Activated naive CD8-positive, alpha-beta T cell treated with anti-CD3 and anti-CD28 coated beads, Interleukin-2, amount 10 ng/mL, durations not matched to agents 7 days and 5 days (primary cell): Measurements from ENCODE around the gene FGGY. TPM values are rescaled to one million over a fixed set of nuclear protein-coding genes. Genes with fewer than 3 reads are reported as not detected.

ENCODE experiments used
- ATAC-seq: fragments of 150-1000 bp; cut with Tn5 transposase; one replicate; pipeline ENCODE4 v1.10.0; 2021; ENCODE audit warnings: low read depth, moderate library complexity
- POLR2A ChIA-PET: fragments of 350-600 bp; sonication (Branson Sonifier 250); formaldehyde crosslinking; loops from one replicate; lab custom pipeline; 2021; ENCODE audit warnings: antibody characterized with exemption; lab: Charles Lee
- DNase-seq: peaks from one replicate; pipeline ENCODE4 v3.0.0; 2021
- H3K27ac Mint-ChIP-seq: one replicate; pipeline ENCODE4 v1.8.0; 2022; ENCODE audit warnings: mild to moderate bottlenecking, mixed read lengths
- H3K27me3 Mint-ChIP-seq: one replicate; pipeline ENCODE4 v1.8.0; 2022; ENCODE audit warnings: mild to moderate bottlenecking, moderate library complexity, mixed read lengths
- H3K36me3 Mint-ChIP-seq: one replicate; pipeline ENCODE4 v1.8.0; 2021; ENCODE audit warnings: mild to moderate bottlenecking, mixed read lengths
- H3K4me1 Mint-ChIP-seq: one replicate; pipeline ENCODE4 v1.8.0; 2021; ENCODE audit warnings: mixed read lengths
- H3K4me3 Mint-ChIP-seq: one replicate; pipeline ENCODE4 v1.8.0; 2022; ENCODE audit warnings: mild to moderate bottlenecking, moderate library complexity, mixed read lengths
- H3K9me3 Mint-ChIP-seq: one replicate; pipeline ENCODE4 v1.8.0; 2021; ENCODE audit warnings: mixed read lengths
- total RNA-seq, 2 experiments: library from RNA; stranded (reverse); gene quantifications; one replicate each; pipeline ENCODE4 v1.2.3, GENCODE V29; 2021

Gene FGGY
- total RNA-seq, 2 experiments from 2014 or later = 10.1 to 11.7 TPM

DNA sequence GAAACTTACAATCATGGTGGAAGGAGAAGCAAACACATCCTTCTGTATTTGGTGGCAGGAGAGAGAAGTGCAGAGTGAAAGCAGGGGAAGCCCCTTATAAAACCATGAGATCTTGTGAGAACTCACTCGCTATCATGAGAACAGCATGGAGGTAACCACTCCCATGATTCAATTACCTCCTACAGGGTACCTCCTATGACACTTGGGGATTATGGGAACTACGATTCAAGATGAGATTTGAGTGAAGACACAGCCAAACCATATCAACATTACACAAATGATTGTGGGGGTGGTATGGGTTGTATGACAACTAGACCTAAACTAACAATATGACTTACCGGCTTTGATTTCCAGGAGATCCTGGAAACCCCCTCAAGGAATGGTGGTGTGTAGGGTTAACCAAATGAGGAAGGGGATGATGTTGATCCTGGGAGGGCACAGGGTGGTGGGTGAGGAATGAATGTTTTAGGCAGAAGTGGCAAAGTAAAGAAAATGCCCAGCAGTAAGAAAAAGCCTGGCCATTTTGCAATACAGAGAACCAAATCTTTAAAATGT is 80.5 kb downstream of the FGGY start:
- Mint-ChIP-seq H3K4me3 (no peak overlapping the region), H3K9me3 (peaks cover 14% of the 10 kb centered on the region), H3K27ac (no peak overlapping the region), H3K36me3 (peaks cover 29% of the 10 kb centered on the region), H3K27me3 (no peaks in the 10 kb centered on the region), H3K4me1 (no peaks in the 10 kb centered on the region)
- POLR2A ChIA-PET = no interaction called here
- DNase-seq (no peak), ATAC-seq (no peak)

DNA sequence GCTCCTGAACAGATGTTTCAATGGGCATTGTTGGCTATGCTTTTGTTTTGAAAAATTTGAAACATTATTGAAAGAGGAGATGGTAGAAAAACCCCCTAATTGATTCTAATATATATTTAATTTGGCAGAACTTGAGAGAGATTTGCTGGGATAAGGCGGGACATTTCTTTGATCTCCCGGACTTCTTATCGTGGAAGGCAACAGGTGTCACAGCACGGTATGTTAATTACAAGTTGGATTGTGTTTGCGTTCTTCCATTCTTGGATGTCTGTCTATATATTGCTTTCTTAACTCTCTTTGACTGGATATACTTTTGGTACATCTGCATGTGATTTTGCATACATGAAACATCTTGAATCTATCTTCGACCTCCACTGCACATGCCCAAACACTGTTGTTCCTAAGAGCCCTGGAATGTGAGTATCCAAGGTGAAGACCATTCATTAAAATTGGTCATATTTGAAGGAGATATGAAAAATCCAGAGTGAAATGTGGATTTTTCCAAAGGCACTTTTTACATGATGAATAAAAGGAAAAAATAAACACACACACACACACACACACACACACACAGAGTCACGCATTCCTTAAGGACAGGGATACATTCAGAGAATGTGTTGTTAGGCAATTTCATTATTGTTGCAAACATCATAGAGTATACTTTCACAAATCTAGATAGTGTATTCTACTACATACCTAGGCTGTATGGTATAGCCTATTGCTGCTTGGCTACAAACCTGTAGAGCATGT is 81.9 kb downstream of the FGGY start:
- no peak overlapping the region for H3K27ac Mint-ChIP-seq
- ATAC-seq (no peak), DNase-seq (no peak)
- POLR2A ChIA-PET = no interaction called here
- H3K27me3 Mint-ChIP-seq = no peaks in the 10 kb centered on the region
- H3K4me1 Mint-ChIP-seq = peaks cover 2% of the 10 kb centered on the region
- no peak overlapping the region for H3K4me3 Mint-ChIP-seq
- peaks cover 14% of the 10 kb centered on the region for H3K9me3 Mint-ChIP-seq
- peaks cover 33% of the 10 kb centered on the region for H3K36me3 Mint-ChIP-seq

- H3K36me3 Mint-ChIP-seq = peaks cover 33% of the 10 kb centered on the region
- H3K27ac Mint-ChIP-seq = no peak overlapping the region
- no peak for ATAC-seq
- POLR2A ChIA-PET = no interaction called here
- no peak overlapping the region for H3K4me3 Mint-ChIP-seq
- H3K4me1 Mint-ChIP-seq = peaks cover 5% of the 10 kb centered on the region
- DNase-seq = no peak
- H3K27me3 Mint-ChIP-seq = no peaks in the 10 kb centered on the region
- peaks cover 14% of the 10 kb centered on the region for H3K9me3 Mint-ChIP-seq
Observed at GRCh38 chr1:59379371-59379728, 82.5 kb downstream of the FGGY start.

GRCh38 chr1:59383963-59384362 is 87.1 kb downstream of the FGGY start:
- no peak for ATAC-seq
- Mint-ChIP-seq H3K9me3 (peaks cover 3% of the 10 kb centered on the region), H3K4me3 (no peak overlapping the region), H3K4me1 (peaks cover 9% of the 10 kb centered on the region), H3K27ac (no peak overlapping the region), H3K27me3 (no peaks in the 10 kb centered on the region), H3K36me3 (peaks cover 19% of the 10 kb centered on the region)
- no peak for DNase-seq
- POLR2A ChIA-PET = no interaction called here

DNA sequence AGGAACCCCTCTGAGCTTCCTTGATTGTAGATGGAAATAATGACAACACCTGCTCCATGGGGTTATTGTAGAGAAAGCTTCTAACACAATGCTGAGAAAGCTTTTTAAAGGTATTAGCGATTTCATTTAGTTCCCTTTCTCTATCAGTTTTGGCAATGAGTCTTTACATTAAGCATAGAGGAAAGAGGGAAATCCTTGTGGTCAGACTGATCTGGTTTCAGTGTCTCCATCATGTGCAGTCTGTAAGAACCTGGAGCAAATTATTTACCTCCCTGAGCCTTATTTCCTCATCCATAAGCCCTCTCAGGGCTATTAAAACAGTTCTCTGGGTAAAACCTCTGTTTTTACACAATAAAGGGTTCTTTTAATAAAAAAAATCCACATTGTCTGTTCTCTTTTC is 87.5 kb downstream of the FGGY start:
- Mint-ChIP-seq H3K4me3 (no peak overlapping the region), H3K27ac (no peak overlapping the region), H3K27me3 (no peaks in the 10 kb centered on the region), H3K36me3 (peaks cover 17% of the 10 kb centered on the region), H3K9me3 (peaks cover 3% of the 10 kb centered on the region), H3K4me1 (peaks cover 9% of the 10 kb centered on the region)
- DNase-seq (no peak), ATAC-seq (no peak)
- POLR2A ChIA-PET = no interaction called here

DNA sequence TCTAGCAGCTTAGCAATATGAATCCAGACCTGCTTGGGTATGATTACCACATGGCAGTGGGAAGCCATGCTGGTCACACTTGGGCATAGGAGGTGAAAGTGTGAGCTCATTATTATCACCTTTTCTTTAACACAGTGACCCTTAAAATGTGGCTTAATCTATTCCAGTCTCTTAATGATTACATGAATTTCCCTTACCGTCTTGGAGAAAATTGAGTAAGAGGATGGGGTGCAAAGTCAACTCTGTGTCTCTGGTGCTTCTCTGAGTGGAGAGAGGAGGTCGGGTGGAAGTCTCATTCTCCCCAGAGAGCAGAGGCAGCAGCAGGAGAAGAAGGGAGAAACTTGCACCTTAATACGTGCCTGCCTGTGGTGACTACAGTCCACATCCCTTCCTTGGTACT is 91.3 kb downstream of the FGGY start:
- no peak for DNase-seq
- no peak overlapping the region for H3K27ac Mint-ChIP-seq
- no peak for ATAC-seq
- POLR2A ChIA-PET = no interaction called here
- no peak overlapping the region for H3K4me3 Mint-ChIP-seq
- peaks cover 7% of the 10 kb centered on the region for H3K36me3 Mint-ChIP-seq
- peaks cover 6% of the 10 kb centered on the region for H3K9me3 Mint-ChIP-seq
- H3K27me3 Mint-ChIP-seq = no peaks in the 10 kb centered on the region
- H3K4me1 Mint-ChIP-seq = peaks cover 21% of the 10 kb centered on the region

DNA sequence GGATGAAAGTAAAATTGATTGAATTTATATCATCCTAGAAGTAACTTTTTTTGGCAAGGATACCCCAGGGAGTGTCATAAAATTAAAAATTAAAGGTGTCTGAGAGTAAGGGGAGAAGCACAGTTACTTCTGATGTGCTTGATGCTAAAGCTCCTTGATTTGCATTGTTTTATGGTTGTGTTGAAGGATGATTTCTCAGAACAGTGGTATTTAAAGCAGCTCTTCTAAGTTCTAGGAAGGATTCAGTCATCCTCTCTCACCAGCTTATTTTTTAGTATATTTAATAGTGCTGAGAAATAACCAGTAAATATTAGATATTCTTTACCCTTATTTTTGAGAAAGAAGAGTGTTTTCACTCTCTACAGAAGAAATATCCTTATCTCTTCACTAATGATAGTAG is 93.0 kb downstream of the FGGY start:
- no peak overlapping the region for H3K27ac Mint-ChIP-seq

DNA sequence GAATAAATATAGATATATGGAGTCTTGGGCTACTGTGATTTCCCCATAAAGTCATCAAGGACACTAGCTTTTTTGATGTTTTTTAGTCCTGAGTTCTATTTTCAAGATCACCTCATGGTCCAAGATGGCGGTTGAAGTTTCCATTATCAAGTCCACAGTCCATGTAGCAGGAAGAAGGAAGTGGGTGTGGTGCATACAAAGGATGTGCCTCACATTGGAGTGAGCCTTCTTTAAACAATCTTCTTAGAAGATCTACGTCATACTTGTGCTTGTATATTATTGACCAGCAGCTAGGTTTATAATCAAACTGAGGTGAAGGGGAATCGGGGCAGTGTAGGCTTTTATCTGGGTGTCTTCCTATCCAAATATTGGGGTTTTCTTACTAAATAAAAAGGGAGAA is 93.4 kb downstream of the FGGY start:
- Mint-ChIP-seq H3K4me1 (peaks cover 23% of the 10 kb centered on the region), H3K36me3 (peaks cover 8% of the 10 kb centered on the region), H3K27me3 (no peaks in the 10 kb centered on the region), H3K27ac (peak overlapping the region; percentile 43), H3K9me3 (peaks cover 6% of the 10 kb centered on the region), H3K4me3 (no peak overlapping the region)
- DNase-seq = no peak
- no peak for ATAC-seq
- POLR2A ChIA-PET = interaction anchor here (1.0 to 1.1 kb wide), 2 partner anchors 94 to 606 kb away, joined by 3 to 5 read pairs; partner anchors contain the start of genes FGGY and JUN

More for the DNA sequence above, 93.0 kb downstream of the FGGY start:
- DNase-seq (no peak), ATAC-seq (no peak)
- Mint-ChIP-seq H3K36me3 (peaks cover 8% of the 10 kb centered on the region), H3K4me3 (no peak overlapping the region), H3K9me3 (peaks cover 6% of the 10 kb centered on the region), H3K4me1 (peaks cover 20% of the 10 kb centered on the region), H3K27me3 (no peaks in the 10 kb centered on the region)
- POLR2A ChIA-PET = interaction anchor here (1.0 to 1.1 kb wide), 2 partner anchors 93 to 606 kb away, joined by 3 to 5 read pairs; partner anchors contain the start of genes FGGY and JUN

DNA sequence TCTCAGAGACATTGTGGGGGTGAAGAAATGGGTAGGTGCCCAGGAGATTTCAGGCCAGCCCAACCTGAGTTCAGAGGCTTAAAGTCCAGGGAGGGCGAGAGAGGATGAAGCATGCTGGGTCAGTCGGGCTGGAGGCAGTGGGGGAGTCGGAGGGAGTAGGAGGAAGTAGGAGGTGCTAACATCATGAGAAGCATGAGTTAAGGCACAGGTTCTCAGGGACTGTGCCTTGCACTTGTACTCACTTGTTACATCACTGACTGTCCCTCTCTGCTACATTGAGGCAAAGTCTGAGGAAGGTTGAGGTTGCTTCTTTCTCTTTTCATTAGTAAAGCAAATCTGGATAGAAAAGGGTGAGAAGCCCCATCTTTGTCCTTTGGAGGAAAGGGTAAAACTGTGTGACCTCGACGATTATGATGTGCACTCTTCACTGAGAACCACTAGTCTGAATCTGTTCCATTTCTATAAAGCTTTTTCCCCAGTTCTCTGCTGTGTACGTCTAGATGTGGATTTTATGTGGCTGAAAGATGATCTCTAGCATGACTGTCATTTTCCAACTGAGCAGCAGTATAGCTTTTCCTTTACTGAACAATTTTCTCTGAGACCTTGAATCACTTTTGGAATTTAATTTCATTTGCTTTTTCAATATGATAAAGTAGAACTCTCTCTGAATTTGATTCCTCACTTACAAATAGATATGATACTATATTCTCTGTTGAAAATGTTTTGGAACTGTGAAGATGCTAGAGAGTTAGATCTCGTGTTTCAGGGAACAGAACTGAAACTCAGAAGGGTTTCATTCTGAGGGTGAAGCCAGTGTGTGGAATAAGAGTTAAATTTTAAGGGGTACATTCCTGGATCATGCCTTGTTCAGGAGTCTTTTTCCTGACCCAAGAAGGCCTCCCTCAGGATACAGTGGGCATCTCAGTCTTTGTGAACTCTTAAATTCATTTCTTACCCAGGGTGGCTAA is 94.6 kb downstream of the FGGY start:
- H3K4me3 Mint-ChIP-seq = no peak overlapping the region
- H3K36me3 Mint-ChIP-seq = peaks cover 7% of the 10 kb centered on the region
- peaks cover 28% of the 10 kb centered on the region for H3K4me1 Mint-ChIP-seq
- POLR2A ChIA-PET = interaction anchor here (0.5 kb wide), 1 partner anchor 173 kb away, joined by 3 read pairs; no protein-coding TSS in a partner anchor
- no peak overlapping the region for H3K27ac Mint-ChIP-seq
- no peaks in the 10 kb centered on the region for H3K27me3 Mint-ChIP-seq
- H3K9me3 Mint-ChIP-seq = peaks cover 5% of the 10 kb centered on the region
- DNase-seq = no peak
- no peak for ATAC-seq

- POLR2A ChIA-PET = no interaction called here
- H3K4me3 Mint-ChIP-seq = no peak overlapping the region
- peaks cover 9% of the 10 kb centered on the region for H3K36me3 Mint-ChIP-seq
- H3K9me3 Mint-ChIP-seq = peaks cover 5% of the 10 kb centered on the region
- no peaks in the 10 kb centered on the region for H3K27me3 Mint-ChIP-seq
- peaks cover 37% of the 10 kb centered on the region for H3K4me1 Mint-ChIP-seq
- ATAC-seq (no peak), DNase-seq (no peak)
- H3K27ac Mint-ChIP-seq = no peak overlapping the region
Observed at GRCh38 chr1:59393211-59394180, 96.6 kb downstream of the FGGY start.

DNA sequence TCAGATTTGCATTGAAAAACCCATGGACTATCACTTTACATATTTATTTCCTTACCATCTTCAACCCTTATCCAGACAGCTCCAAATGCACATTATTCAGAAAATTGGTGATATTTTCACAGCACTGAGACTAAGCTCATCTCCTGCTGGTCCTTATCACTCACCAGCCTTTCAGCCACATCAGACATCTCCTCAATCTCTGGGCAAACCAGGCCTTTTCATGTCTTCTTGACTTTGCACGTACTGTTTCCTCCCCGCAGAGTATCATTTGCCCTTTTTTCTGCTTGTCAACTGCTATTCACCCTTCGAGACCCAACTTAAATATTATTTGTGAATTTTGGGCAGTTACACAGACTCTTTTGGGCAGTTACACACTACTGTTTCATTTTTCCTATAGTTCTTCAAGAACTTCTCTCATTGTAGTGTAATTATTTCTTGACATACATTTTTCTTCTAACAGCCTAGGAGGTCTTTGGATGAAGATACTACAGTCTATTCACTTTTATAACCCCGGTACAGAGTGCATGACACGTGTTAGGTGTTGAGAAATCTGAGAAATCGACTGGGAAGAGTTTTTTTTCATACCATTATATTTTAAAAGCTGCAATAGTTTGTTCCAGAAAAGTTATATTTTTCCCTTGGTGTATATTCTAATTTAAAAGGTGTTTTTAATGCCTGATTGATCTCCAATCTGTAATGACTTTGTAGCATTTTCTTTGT is 98.0 kb downstream of the FGGY start:
- H3K4me3 Mint-ChIP-seq = peak overlapping the region; percentile 41
- peaks cover 37% of the 10 kb centered on the region for H3K4me1 Mint-ChIP-seq
- POLR2A ChIA-PET = no interaction called here
- peak overlapping the region; percentile 35 for H3K27ac Mint-ChIP-seq
- ATAC-seq (peak; percentile 77), DNase-seq (no peak)
- no peaks in the 10 kb centered on the region for H3K27me3 Mint-ChIP-seq
- H3K9me3 Mint-ChIP-seq = peaks cover 5% of the 10 kb centered on the region
- peaks cover 9% of the 10 kb centered on the region for H3K36me3 Mint-ChIP-seq

DNA sequence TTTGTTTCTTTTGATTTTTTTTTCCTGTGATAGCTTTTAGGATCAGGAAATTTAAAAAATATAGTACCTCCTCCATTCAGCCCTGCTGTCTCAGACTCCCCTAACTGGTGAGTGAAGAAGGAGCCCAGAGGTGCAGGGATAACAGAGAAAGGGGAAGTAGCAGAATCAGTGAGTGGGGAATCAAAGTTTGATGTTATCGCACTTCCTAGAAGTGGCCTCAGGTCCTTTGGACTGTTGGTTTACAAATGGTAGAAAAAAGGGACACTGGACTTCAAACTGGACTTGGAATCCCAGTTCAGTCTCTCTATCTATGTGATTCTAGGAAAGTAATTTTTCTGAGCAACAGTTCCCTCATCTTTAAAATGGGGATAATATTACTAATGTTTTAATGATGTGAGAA is 99.5 kb downstream of the FGGY start:
- Mint-ChIP-seq H3K27me3 (no peaks in the 10 kb centered on the region), H3K4me3 (no peak overlapping the region), H3K27ac (no peak overlapping the region), H3K4me1 (peaks cover 27% of the 10 kb centered on the region), H3K36me3 (peaks cover 4% of the 10 kb centered on the region), H3K9me3 (no peaks in the 10 kb centered on the region)
- DNase-seq (no peak), ATAC-seq (no peak)
- POLR2A ChIA-PET = no interaction called here
